Large intestine (tissue), 3 donors: Measurements from ENCODE around the gene CBX2. TPM values are rescaled to one million over a fixed set of nuclear protein-coding genes. Genes with fewer than 3 reads are reported as not detected.

Experiments
- DNase-seq, 2 donors: peaks; one replicate each; pipeline versions ENCODE4 v3.0.0 to v3.0.0-alpha.2; 2013
- H3K27ac ChIP-seq: one replicate; pipeline ENCODE4 v1.5.1; 2013; ENCODE audit warnings: low read length
- H3K27me3 ChIP-seq: 2 replicates; pipeline ENCODE4 v1.6.1; 2013; ENCODE audit warnings: low read length; ENCODE audit not compliant: control insufficient read depth, insufficient read depth
- H3K36me3 ChIP-seq: 2 replicates; pipeline ENCODE4 v1.6.1; 2013; ENCODE audit warnings: low read length; ENCODE audit not compliant: control insufficient read depth, insufficient read depth
- H3K4me1 ChIP-seq: one replicate; pipeline ENCODE4 v1.6.1; 2013; ENCODE audit warnings: low read length; ENCODE audit not compliant: control insufficient read depth, insufficient read depth
- H3K4me3 ChIP-seq: one replicate; pipeline ENCODE4 v1.5.1; 2013; ENCODE audit warnings: low read length
- H3K9me3 ChIP-seq: one replicate; pipeline ENCODE4 v1.6.1; 2013; ENCODE audit warnings: mild to moderate bottlenecking, low read depth, low read length, moderate library complexity; ENCODE audit not compliant: control insufficient read depth
- WGBS: methylation state at CpG from one replicate; pipeline ENCODE4 v1.1.5; 2013; ENCODE audit warnings: low lambda C conversion rate; ENCODE audit not compliant: insufficient coverage; 5-methylcytosine and 5-hydroxymethylcytosine counted together
- polyA plus RNA-seq: library from polyadenylated mRNA; unstranded; fragments of 120-200 nt; gene quantifications from one replicate; pipeline ENCODE4 v1.2.1, GENCODE V29; 2013

The CBX2 gene
- polyA plus RNA-seq, 1 donor = 14.4 TPM

- peak in 1 of 2 donors; percentile 42 for DNase-seq
- no peaks in the 10 kb centered on the region for H3K36me3 ChIP-seq
- H3K27me3 ChIP-seq = peaks cover 87% of the 10 kb centered on the region
- H3K27ac ChIP-seq = no peak overlapping the region
- H3K9me3 ChIP-seq = peaks cover 23% of the 10 kb centered on the region
- no peak overlapping the region for H3K4me3 ChIP-seq
- WGBS = no CpG with 5 or more reads among the region's 43 CpGs
- H3K4me1 ChIP-seq = peaks cover 46% of the 10 kb centered on the region
These were observed 36.4 kb downstream of the CBX2 start for GRCh38 chr17:79814127-79814973.

- DNase-seq = peak in 1 of 2 donors; percentile 65
- peaks cover 21% of the 10 kb centered on the region for H3K9me3 ChIP-seq
- H3K36me3 ChIP-seq = no peaks in the 10 kb centered on the region
- H3K4me1 ChIP-seq = peaks cover 41% of the 10 kb centered on the region
- H3K4me3 ChIP-seq = no peak overlapping the region
- H3K27me3 ChIP-seq = peaks cover 88% of the 10 kb centered on the region
- H3K27ac ChIP-seq = no peak overlapping the region
- WGBS = no CpG with 5 or more reads among the region's 96 CpGs
These were observed 37.3 kb downstream of the CBX2 start for GRCh38 chr17:79814974-79815835.

GRCh38 chr17:79815836-79816461, 38.0 kb downstream of the CBX2 start:
- Histone ChIP-seq H3K4me3 (no peak overlapping the region), H3K36me3 (no peaks in the 10 kb centered on the region), H3K9me3 (peaks cover 17% of the 10 kb centered on the region), H3K27me3 (peaks cover 82% of the 10 kb centered on the region), H3K4me1 (peaks cover 34% of the 10 kb centered on the region), H3K27ac (no peak overlapping the region)
- no CpG with 5 or more reads among the region's 41 CpGs for whole genome bisulfite sequencing
- peak in 1 of 2 donors; percentile 38 for DNase-seq

GRCh38 chr17:79818026-79818758, 40.2 kb downstream of the CBX2 start:
- H3K4me3 ChIP-seq = no peak overlapping the region
- H3K27ac ChIP-seq = no peak overlapping the region
- H3K36me3 ChIP-seq = no peaks in the 10 kb centered on the region
- peaks cover 61% of the 10 kb centered on the region for H3K27me3 ChIP-seq
- DNase-seq = no peak
- peaks cover 4% of the 10 kb centered on the region for H3K9me3 ChIP-seq
- WGBS = no CpG with 5 or more reads among the region's 12 CpGs
- H3K4me1 ChIP-seq = peaks cover 17% of the 10 kb centered on the region

GRCh38 chr17:79819085-79819484, 41.1 kb downstream of the CBX2 start:
- no peak for DNase-seq
- no peak overlapping the region for H3K27ac ChIP-seq
- peaks cover 4% of the 10 kb centered on the region for H3K9me3 ChIP-seq
- H3K27me3 ChIP-seq = peaks cover 56% of the 10 kb centered on the region
- H3K4me3 ChIP-seq = no peak overlapping the region
- WGBS = no CpG with 5 or more reads among the region's 5 CpGs
- no peaks in the 10 kb centered on the region for H3K36me3 ChIP-seq
- peaks cover 13% of the 10 kb centered on the region for H3K4me1 ChIP-seq

GRCh38 chr17:79819534-79820276, 41.8 kb downstream of the CBX2 start:
- no peak for DNase-seq

GRCh38 chr17:79820959-79821330, 43.0 kb downstream of the CBX2 start:
- no peak for DNase-seq
- peaks cover 8% of the 10 kb centered on the region for H3K4me1 ChIP-seq
- H3K4me3 ChIP-seq = no peak overlapping the region
- no peaks in the 10 kb centered on the region for H3K9me3 ChIP-seq
- WGBS = 80% methylated on average over 1 of the region's 4 CpGs
- no peaks in the 10 kb centered on the region for H3K36me3 ChIP-seq
- peaks cover 38% of the 10 kb centered on the region for H3K27me3 ChIP-seq
- no peak overlapping the region for H3K27ac ChIP-seq

More at GRCh38 chr17:79819534-79820276, 41.8 kb downstream of the CBX2 start:
- Histone ChIP-seq H3K4me1 (peaks cover 7% of the 10 kb centered on the region), H3K27ac (no peak overlapping the region), H3K4me3 (no peak overlapping the region), H3K36me3 (no peaks in the 10 kb centered on the region), H3K9me3 (peaks cover 4% of the 10 kb centered on the region), H3K27me3 (peaks cover 50% of the 10 kb centered on the region)
- 83% methylated on average over 1 of the region's 13 CpGs for WGBS

- no peak overlapping the region for H3K27ac ChIP-seq
- H3K4me3 ChIP-seq = no peak overlapping the region
- WGBS = 40% methylated on average over 1 of the region's 12 CpGs
- H3K4me1 ChIP-seq = peaks cover 13% of the 10 kb centered on the region
- H3K27me3 ChIP-seq = peaks cover 32% of the 10 kb centered on the region
- no peak for DNase-seq
- H3K36me3 ChIP-seq = no peaks in the 10 kb centered on the region
- H3K9me3 ChIP-seq = no peaks in the 10 kb centered on the region
These were observed 43.6 kb downstream of the CBX2 start for GRCh38 chr17:79821331-79822095.

GRCh38 chr17:79822583-79823124, 44.7 kb downstream of the CBX2 start:
- no peak for DNase-seq
- Histone ChIP-seq H3K4me1 (peaks cover 13% of the 10 kb centered on the region), H3K27ac (no peak overlapping the region), H3K27me3 (peaks cover 21% of the 10 kb centered on the region), H3K36me3 (no peaks in the 10 kb centered on the region), H3K9me3 (no peaks in the 10 kb centered on the region), H3K4me3 (no peak overlapping the region)
- WGBS = 95% methylated on average over 3 of the region's 17 CpGs
